Islet of Langerhans (tissue), 1 donor: ENCODE measurements around the gene RPL7L1.

Source experiments
- FAIRE-seq: peaks from one replicate; lab custom pipeline; 2011; peaks lifted over from hg19 to GRCh38; lab: Jason Lieb, UNC

RPL7L1 gene

GRCh38 chr6:42933205-42933604 lies 53.8 kb downstream of the RPL7L1 start:
- FAIRE-seq, result no peak

DNA sequence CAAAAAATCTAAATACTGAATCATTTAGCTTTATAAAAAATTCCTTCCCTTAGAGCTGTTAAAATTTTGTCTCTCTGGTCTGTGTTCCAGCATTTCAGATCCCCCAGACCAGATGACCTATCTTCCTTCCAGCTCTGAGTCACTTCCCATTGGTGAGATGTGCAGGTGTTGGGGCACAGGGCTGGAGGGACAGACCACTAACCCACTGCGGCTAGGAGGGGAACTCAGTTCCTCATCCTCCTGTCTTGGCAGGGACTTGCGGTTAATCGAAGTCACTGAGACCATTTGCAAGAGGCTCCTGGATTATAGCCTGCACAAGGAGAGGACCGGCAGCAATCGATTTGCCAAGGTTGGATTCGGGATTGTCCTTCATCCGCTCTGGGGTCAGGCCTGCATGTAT lies 55.9 kb downstream of the RPL7L1 start:
- FAIRE-seq, result no peak

- no peak for FAIRE-seq
Observed at GRCh38 chr6:42936398-42936797, 57.0 kb downstream of the RPL7L1 start.

DNA sequence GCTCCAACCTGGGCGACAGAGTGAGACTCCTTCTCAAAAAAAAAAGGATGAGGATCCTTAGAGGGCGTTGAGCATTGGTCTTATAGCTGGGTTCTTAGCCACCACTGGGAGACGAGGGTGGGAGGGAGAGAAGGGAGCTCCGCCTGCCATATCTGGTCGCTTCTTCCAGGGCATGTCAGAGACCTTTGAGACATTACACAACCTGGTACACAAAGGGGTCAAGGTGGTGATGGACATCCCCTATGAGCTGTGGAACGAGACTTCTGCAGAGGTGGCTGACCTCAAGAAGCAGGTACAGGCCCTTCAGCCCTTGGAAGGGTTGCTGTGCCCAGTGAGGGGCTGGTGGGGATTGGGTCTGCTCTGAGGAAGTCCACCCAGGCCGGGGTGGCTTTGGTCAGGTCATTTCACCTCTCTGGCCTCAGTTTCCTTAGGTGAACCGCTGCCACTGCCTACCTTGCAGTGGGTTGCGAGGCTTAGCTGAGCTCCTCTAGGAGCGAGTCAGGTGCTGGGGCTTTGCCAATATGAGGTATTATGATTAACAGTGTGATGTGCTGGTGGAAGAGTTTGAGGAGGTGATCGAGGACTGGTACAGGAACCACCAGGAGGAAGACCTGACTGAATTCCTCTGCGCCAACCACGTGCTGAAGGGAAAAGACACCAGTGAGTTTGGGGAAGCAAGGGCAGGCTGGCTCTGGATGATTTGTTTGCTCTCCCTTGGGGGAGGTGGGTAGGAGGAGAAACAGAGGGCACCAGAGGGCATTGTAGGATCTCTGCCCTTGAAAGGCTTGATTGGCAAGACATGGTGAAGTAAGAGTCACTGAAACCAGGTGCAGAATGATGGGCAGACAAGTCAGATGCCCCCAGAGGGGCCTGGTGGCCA lies 58.4 kb downstream of the RPL7L1 start:
- FAIRE-seq, result no peak

- FAIRE-seq, result no peak
Observed at GRCh38 chr6:42938428-42938796, 59.0 kb downstream of the RPL7L1 start.

DNA sequence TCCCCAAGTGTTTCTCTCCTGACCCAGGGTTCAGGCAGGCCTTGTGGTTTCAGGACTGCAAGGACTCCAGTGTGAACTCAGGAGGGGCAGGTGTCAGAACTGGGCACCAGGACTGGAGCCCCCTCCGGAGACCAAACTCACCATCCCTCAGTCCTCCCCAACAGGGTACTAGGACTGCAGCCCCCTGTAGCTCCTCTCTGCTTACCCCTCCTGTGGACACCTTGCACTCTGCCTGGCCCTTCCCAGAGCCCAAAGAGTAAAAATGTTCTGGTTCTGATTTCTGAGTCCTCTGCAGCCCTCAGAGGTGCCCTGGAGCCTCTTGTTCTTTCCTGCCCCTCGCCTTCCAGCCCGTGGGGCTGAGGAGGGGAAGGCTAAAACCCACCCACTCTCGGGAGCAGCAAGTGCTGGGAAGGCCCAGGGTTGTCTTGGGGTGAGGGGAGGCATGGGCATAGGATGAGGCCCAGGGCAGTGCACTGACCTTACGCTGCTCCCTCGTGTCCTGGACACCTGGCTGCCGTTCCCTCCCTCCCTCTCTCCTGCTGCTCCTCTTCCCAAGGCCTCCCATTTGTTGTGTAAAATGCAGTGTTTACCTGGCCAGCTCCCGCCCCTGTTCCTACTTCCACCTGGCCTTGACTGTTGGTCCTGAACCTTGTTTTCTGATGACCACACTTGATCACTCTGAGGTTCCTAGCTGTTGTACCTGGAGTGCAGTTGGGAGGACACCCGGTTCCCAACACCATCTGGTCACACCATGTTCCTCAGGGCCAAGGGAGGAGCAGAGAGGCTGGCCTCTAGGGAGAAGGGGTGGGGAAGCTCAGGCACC lies 59.8 kb downstream of the RPL7L1 start:
- no peak for FAIRE-seq
